Fibroblast of lung (primary cell): Measurements from ENCODE around the gene RANBP10.
"Not testable (repeated sequence)": the region's sequence is repeated elsewhere in the genome, so short reads cannot be mapped to it uniquely, and the experiment has no call there.

Experiments used
- EZH2 ChIP-seq: IDR thresholded peaks from 2 replicates; pipeline ENCODE4 v1.5.1; 2012; ENCODE audit warnings: low read length, control low read depth, mild to moderate bottlenecking; ENCODE audit errors: missing control alignments
- TF ChIP-seq, protein P1 (sequence below), 2 donors: IDR thresholded peaks in 1 of 2; conservative IDR thresholded peaks in 1 of 2; 1 replicate in 1 of 2; 2 replicates in 1 of 2; pipeline ENCODE4 v1.5.1; 2011 to 2012; ENCODE audit warnings: low read length in 2 of 2, control low read depth in 1 of 2, inconsistent platforms in 1 of 2, low read depth in 1 of 2, mild to moderate bottlenecking in 1 of 2

DNA sequence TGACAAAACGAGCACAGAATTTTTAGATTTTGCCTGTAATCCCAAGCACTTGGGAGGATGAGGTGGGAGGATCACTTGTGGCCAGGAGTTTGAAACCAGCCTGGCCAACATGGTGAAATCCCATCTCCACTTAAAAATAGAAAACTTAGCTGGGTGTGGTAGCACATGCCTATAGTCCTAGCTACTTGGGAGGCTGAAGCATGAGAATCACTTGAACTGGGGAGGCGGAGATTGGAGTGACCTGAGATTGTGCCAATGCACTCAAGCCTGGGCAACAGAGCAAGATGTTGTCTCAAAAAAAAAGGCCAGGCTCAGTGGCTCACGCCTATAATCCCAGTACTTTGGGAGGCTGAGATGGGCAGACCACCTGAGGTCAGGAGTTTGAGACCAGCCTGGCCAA, 55.0 kb downstream of the RANBP10 start:
- TF ChIP-seq, protein P1, sequence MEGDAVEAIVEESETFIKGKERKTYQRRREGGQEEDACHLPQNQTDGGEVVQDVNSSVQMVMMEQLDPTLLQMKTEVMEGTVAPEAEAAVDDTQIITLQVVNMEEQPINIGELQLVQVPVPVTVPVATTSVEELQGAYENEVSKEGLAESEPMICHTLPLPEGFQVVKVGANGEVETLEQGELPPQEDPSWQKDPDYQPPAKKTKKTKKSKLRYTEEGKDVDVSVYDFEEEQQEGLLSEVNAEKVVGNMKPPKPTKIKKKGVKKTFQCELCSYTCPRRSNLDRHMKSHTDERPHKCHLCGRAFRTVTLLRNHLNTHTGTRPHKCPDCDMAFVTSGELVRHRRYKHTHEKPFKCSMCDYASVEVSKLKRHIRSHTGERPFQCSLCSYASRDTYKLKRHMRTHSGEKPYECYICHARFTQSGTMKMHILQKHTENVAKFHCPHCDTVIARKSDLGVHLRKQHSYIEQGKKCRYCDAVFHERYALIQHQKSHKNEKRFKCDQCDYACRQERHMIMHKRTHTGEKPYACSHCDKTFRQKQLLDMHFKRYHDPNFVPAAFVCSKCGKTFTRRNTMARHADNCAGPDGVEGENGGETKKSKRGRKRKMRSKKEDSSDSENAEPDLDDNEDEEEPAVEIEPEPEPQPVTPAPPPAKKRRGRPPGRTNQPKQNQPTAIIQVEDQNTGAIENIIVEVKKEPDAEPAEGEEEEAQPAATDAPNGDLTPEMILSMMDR (conservative IDR thresholded peaks at IDR 0.05 in 1 of 2, IDR thresholded peaks at IDR 0.05 in 1 of 2; ENCODE audit: low read depth in 1 of 2, low read length in 2 of 2) = not testable (repeated sequence)
- TF ChIP-seq EZH2 = not testable (repeated sequence)
